Measurements from ENCODE around the gene PTPRN2.

The PTPRN2 gene

GRCh38 chr7:158416283-158416933, 171.2 kb downstream of the PTPRN2 start:
- no peak for TF ChIP-seq CTCF (IDR thresholded peaks at IDR 0.05; ENCODE audit: control insufficient read depth, extremely low read depth, insufficient read depth)
- no peak for DNase-seq (ENCODE audit: low read depth)
- H3K4me3 ChIP-seq (ENCODE audit: low read depth, low read length) = no peak overlapping the region

- DNase-seq (ENCODE audit: low read depth) = no peak
- no peak overlapping the region for H3K4me3 ChIP-seq (ENCODE audit: low read depth, low read length)
- TF ChIP-seq CTCF (IDR thresholded peaks at IDR 0.05; ENCODE audit: control insufficient read depth, extremely low read depth, insufficient read depth) = no peak
Observed at GRCh38 chr7:158415316-158415715, 172.3 kb downstream of the PTPRN2 start.

- TF ChIP-seq CTCF (IDR thresholded peaks at IDR 0.05; ENCODE audit: control insufficient read depth, extremely low read depth, insufficient read depth) = no peak
- no peak for DNase-seq (ENCODE audit: low read depth)
- no peak overlapping the region for H3K4me3 ChIP-seq (ENCODE audit: low read depth, low read length)
Observed at GRCh38 chr7:158414486-158414961, 173.1 kb downstream of the PTPRN2 start.

GRCh38 chr7:158414002-158414401, 173.6 kb downstream of the PTPRN2 start:
- no peak for TF ChIP-seq CTCF (IDR thresholded peaks at IDR 0.05; ENCODE audit: control insufficient read depth, extremely low read depth, insufficient read depth)
- DNase-seq (ENCODE audit: low read depth) = no peak
- H3K4me3 ChIP-seq (ENCODE audit: low read depth, low read length) = no peak overlapping the region

GRCh38 chr7:158411232-158411950, 176.2 kb downstream of the PTPRN2 start:
- no peak overlapping the region for H3K4me3 ChIP-seq (ENCODE audit: low read depth, low read length)
- no peak for DNase-seq (ENCODE audit: low read depth)
- TF ChIP-seq CTCF (IDR thresholded peaks at IDR 0.05; ENCODE audit: control insufficient read depth, extremely low read depth, insufficient read depth) = no peak

- no peak for TF ChIP-seq CTCF (IDR thresholded peaks at IDR 0.05; ENCODE audit: control insufficient read depth, extremely low read depth, insufficient read depth)
- no peak overlapping the region for H3K4me3 ChIP-seq (ENCODE audit: low read depth, low read length)
- no peak for DNase-seq (ENCODE audit: low read depth)
Observed at GRCh38 chr7:158410720-158411119, 176.9 kb downstream of the PTPRN2 start.

Measured in LNCaP clone FGC (cell line).